ENCODE data around the gene SPINT1. TPM values are rescaled to one million over a fixed set of nuclear protein-coding genes. Genes with fewer than 3 reads are reported as not detected.
A peak's percentile ranks its signal among the peaks of the same experiment; 100 is the strongest.

Gene SPINT1
- total RNA-seq, 1 experiment from 2014 or later = 123 TPM

DNA sequence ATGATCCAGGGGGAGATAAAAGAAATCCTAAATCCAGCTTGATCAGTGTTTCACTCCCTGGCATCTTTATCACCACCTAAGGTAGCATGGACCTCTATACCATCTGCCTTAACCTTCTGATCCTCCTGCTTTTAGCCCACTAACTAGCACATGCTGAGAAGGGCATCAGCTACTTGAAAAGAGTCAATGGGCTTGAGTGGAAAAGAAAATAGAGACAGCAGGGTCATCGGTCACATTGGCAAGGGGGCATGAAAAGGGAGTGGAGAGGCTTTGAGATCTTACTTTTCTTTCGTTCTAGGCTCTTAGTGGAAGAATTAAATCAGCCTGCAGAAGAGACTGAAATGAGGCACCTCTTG, 37.2 kb upstream of the SPINT1 start:
- CTCF ChIA-PET = interaction anchor here (0.8 to 2.2 kb wide), 4 partner anchors 20 to 62 kb away, joined by 3 to 7 read pairs (median 4); no protein-coding TSS in a partner anchor
- Histone ChIP-seq H3K4me2 (ENCODE audit: low read length) (peak overlapping the region; percentile 93), H3K9me2 (ENCODE audit: insufficient read depth) (no peaks in the 10 kb centered on the region), H3K9ac (ENCODE audit: low read length) (peak overlapping the region; percentile 97), H3K27me3 (ENCODE audit: insufficient read depth, low read length) (no peaks in the 10 kb centered on the region), H4K20me1 (ENCODE audit: insufficient read depth) (no peaks in the 10 kb centered on the region), H3K79me2 (ENCODE audit: insufficient read depth, low read length) (peaks cover 25% of the 10 kb centered on the region), H3K4me3 (replicated peaks in 1 of 2; ENCODE audit: low read depth in 1 of 2, low read length in 2 of 2) (peak overlapping the region; percentile 97 to 100), H3K4me1 (ENCODE audit: control insufficient read depth in 1 of 2, insufficient read depth in 2 of 2, low read length in 2 of 2) (peaks cover 9 to 20% of the 10 kb centered on the region in 2 experiments; a peak in 3 of 4 replicates), H3K27ac (ENCODE audit: low read depth, low read length) (peak overlapping the region; percentile 97), H3K36me3 (ENCODE audit: control insufficient read depth in 1 of 2, insufficient read depth in 2 of 2, low read length in 2 of 2) (no peaks in the 10 kb centered on the region; a peak in 1 of 4 replicates), H2AFZ (ENCODE audit: low read depth, low read length, poor library complexity, severe bottlenecking) (peak overlapping the region; percentile 94), H3K9me3 (ENCODE audit: control insufficient read depth in 1 of 2, insufficient read depth in 1 of 2, low read depth in 1 of 2, low read length in 2 of 2) (no peaks in the 10 kb centered on the region)
- POLR2A ChIA-PET = interaction anchor here (0.7 to 1.6 kb wide), 4 partner anchors 9 to 67 kb away, joined by 3 to 9 read pairs (median 4); no protein-coding TSS in a partner anchor
- DNase-seq (ENCODE audit: low read depth, low spot score) (no peak), ATAC-seq (no peak)
- TSS peak; percentile 79 for BruUV-seq (replicated peaks)
- RAD21 ChIA-PET (ENCODE audit: low non-redundant PET in 1 of 2, low total read pairs in 2 of 2, uncharacterized antibody in 2 of 2, unreplicated experiment in 2 of 2) = interaction anchor here in 1 of 2 experiments (0.7 to 1.1 kb wide), 2 partner anchors 12 to 51 kb away, joined by 3 read pairs; no protein-coding TSS in a partner anchor
- TF ChIP-seq CTCF (IDR thresholded peaks at IDR 0.05 in 2 of 3, conservative IDR thresholded peaks at IDR 0.05 in 1 of 3; ENCODE audit: borderline replicate concordance in 1 of 3, insufficient read depth in 1 of 3, low read depth in 2 of 3, low read length in 2 of 3) (no peak), EZH2phosphoT487 (IDR thresholded peaks at IDR 0.05; ENCODE audit: borderline replicate concordance) (no peak), POLR2AphosphoS5 (IDR thresholded peaks at IDR 0.05; ENCODE audit: low read depth, low read length) (no peak), CEBPB (IDR thresholded peaks at IDR 0.05; ENCODE audit: low read depth) (no peak), ELF1 (IDR thresholded peaks at IDR 0.05; ENCODE audit: borderline replicate concordance, low read depth) (no peak), POLR2A (IDR thresholded peaks at IDR 0.05; ENCODE audit: borderline replicate concordance, extremely low read depth, insufficient read depth, insufficient read length) (no peak)
- TF ChIP-seq, protein P1, sequence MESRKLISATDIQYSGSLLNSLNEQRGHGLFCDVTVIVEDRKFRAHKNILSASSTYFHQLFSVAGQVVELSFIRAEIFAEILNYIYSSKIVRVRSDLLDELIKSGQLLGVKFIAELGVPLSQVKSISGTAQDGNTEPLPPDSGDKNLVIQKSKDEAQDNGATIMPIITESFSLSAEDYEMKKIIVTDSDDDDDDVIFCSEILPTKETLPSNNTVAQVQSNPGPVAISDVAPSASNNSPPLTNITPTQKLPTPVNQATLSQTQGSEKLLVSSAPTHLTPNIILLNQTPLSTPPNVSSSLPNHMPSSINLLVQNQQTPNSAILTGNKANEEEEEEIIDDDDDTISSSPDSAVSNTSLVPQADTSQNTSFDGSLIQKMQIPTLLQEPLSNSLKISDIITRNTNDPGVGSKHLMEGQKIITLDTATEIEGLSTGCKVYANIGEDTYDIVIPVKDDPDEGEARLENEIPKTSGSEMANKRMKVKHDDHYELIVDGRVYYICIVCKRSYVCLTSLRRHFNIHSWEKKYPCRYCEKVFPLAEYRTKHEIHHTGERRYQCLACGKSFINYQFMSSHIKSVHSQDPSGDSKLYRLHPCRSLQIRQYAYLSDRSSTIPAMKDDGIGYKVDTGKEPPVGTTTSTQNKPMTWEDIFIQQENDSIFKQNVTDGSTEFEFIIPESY (IDR thresholded peaks at IDR 0.05; ENCODE audit: extremely low read depth, insufficient replicate concordance, low read length) = no peak
- intact Hi-C loops (cut with micrococcal nuclease) = no loop called here
